ENCODE data around the gene HDHD2. TPM values are rescaled to one million over a fixed set of nuclear protein-coding genes. Genes with fewer than 3 reads are reported as not detected.
"Not testable (repeated sequence)": the region's sequence is repeated elsewhere in the genome, so short reads cannot be mapped to it uniquely, and the experiment has no call there.

Gene HDHD2
- 16.8 TPM for total RNA-seq
- polyA plus RNA-seq (ENCODE audit: insufficient read depth in 1 of 8, insufficient read length in 8 of 8, low replicate concordance in 1 of 8) = 10 to 100 TPM; 15.3 to 24.5 (median 20.6) TPM
- long read RNA-seq, donor 1, transcript HDHD2-206 (1 exons, 3,229 nt) = major isoform, 5 of 6 reads
- long read RNA-seq, donor 1, partial matches to known transcripts = 0 of 6 reads
- long read RNA-seq, donor 1, other reads (novel, unspliced or antisense) = 0 of 6 reads
- long read RNA-seq, donor 2 = 0 reads
- long read RNA-seq, donor 3, partial matches to known transcripts = 0 of 1 reads
- long read RNA-seq, donor 3, other reads (novel, unspliced or antisense) = 0 of 1 reads
- long read RNA-seq, donor 4, transcript HDHD2-201 (7 exons, 2,212 nt) = major isoform, 5 of 7 reads
- long read RNA-seq, donor 4, partial matches to known transcripts = 0 of 7 reads
- long read RNA-seq, donor 4, other reads (novel, unspliced or antisense) = 0 of 7 reads
- long read RNA-seq, donor 5, transcript HDHD2-201 (7 exons, 2,212 nt) = major isoform, 14 of 22 reads
- long read RNA-seq, donor 5, transcript HDHD2-206 (1 exons, 3,229 nt) = minor isoform, 6 of 22 reads
- long read RNA-seq, donor 5, partial matches to known transcripts = 0 of 22 reads
- long read RNA-seq, donor 5, other reads (novel, unspliced or antisense) = 0 of 22 reads
- long read RNA-seq, donor 6, transcript HDHD2-201 (7 exons, 2,212 nt) = major isoform, 8 of 11 reads
- long read RNA-seq, donor 6, partial matches to known transcripts = 0 of 11 reads
- long read RNA-seq, donor 6, other reads (novel, unspliced or antisense) = 0 of 11 reads
- long read RNA-seq, donor 7, transcript HDHD2-201 (7 exons, 2,212 nt) = major isoform, 6 of 14 reads
- long read RNA-seq, donor 7, partial matches to known transcripts = 0 of 14 reads
- long read RNA-seq, donor 7, other reads (novel, unspliced or antisense) = 0 of 14 reads
- long read RNA-seq, donor 8, partial matches to known transcripts = 0 of 5 reads
- long read RNA-seq, donor 8, other reads (novel, unspliced or antisense) = 0 of 5 reads
- long read RNA-seq, donor 9, transcript HDHD2-201 (7 exons, 2,212 nt) = major isoform, 8 of 11 reads
- long read RNA-seq, donor 9, partial matches to known transcripts = 0 of 11 reads
- long read RNA-seq, donor 9, other reads (novel, unspliced or antisense) = 0 of 11 reads
- long read RNA-seq, donor 10, transcript HDHD2-201 (7 exons, 2,212 nt) = major isoform, 6 of 10 reads
- long read RNA-seq, donor 10, partial matches to known transcripts = 0 of 10 reads
- long read RNA-seq, donor 10, other reads (novel, unspliced or antisense) = 0 of 10 reads
- long read RNA-seq, donor 11, transcript HDHD2-201 (7 exons, 2,212 nt) = major isoform, 8 of 8 reads
- long read RNA-seq, donor 11, partial matches to known transcripts = 0 of 8 reads
- long read RNA-seq, donor 11, other reads (novel, unspliced or antisense) = 0 of 8 reads

- Histone ChIP-seq H3K27ac (ENCODE audit: low read length) (peak within 1 kb of the TSS; percentile 91), H3K4me1 (ENCODE audit: control insufficient read depth, insufficient read depth, low read length) (peaks cover 10% of the 10 kb centered on the region), H3K36me3 (ENCODE audit: control insufficient read depth, insufficient read depth, low read length) (peaks cover 5% of the 10 kb centered on the region), H3K27me3 (ENCODE audit: control insufficient read depth, insufficient read depth, low read length) (no peaks in the 10 kb centered on the region), H3K9me3 (replicated peaks; ENCODE audit: control insufficient read depth, low read depth, low read length) (no peaks in the 10 kb centered on the region), H3K4me3 (ENCODE audit: low read length) (peak within 1 kb of the TSS; percentile 85)
- under 1% methylated on average over 68 of the region's 70 CpGs for WGBS (ENCODE audit: insufficient coverage)
- DNase-seq = peak; percentile 95
These were observed at the start of gene HDHD2 for GRCh38 chr18:47150029-47150823. Gene HDHD2 (minus strand): TSS chr18:47150500. CDS start chr18:47136439, 14,061 bp downstream.

GRCh38 chr18:47195961-47196360 lies 45.7 kb upstream of the HDHD2 start:
- not testable (repeated sequence) for H3K4me1 ChIP-seq (ENCODE audit: control insufficient read depth, insufficient read depth, low read length); DNase-seq; H3K27me3 ChIP-seq (ENCODE audit: control insufficient read depth, insufficient read depth, low read length); H3K9me3 ChIP-seq (replicated peaks; ENCODE audit: control insufficient read depth, low read depth, low read length); H3K36me3 ChIP-seq (ENCODE audit: control insufficient read depth, insufficient read depth, low read length); H3K27ac ChIP-seq (ENCODE audit: low read length); H3K4me3 ChIP-seq (ENCODE audit: low read length)
- WGBS (ENCODE audit: insufficient coverage) = no CpG with 5 or more reads among the region's 3 CpGs

- H3K4me3 ChIP-seq (ENCODE audit: low read length) = no peak overlapping the region
- H3K36me3 ChIP-seq (ENCODE audit: control insufficient read depth, insufficient read depth, low read length) = no peaks in the 10 kb centered on the region
- H3K27ac ChIP-seq (ENCODE audit: low read length) = no peak overlapping the region
- no peak for DNase-seq
- no peaks in the 10 kb centered on the region for H3K9me3 ChIP-seq (replicated peaks; ENCODE audit: control insufficient read depth, low read depth, low read length)
- peaks cover 2% of the 10 kb centered on the region for H3K27me3 ChIP-seq (ENCODE audit: control insufficient read depth, insufficient read depth, low read length)
- 86% methylated on average over 1 of the region's 2 CpGs for WGBS (ENCODE audit: insufficient coverage)
- H3K4me1 ChIP-seq (ENCODE audit: control insufficient read depth, insufficient read depth, low read length) = no peaks in the 10 kb centered on the region
These were observed 41.7 kb upstream of the HDHD2 start for GRCh38 chr18:47191961-47192360.

GRCh38 chr18:47187721-47188120 lies 37.4 kb upstream of the HDHD2 start:
- peaks cover 4% of the 10 kb centered on the region for H3K27me3 ChIP-seq (ENCODE audit: control insufficient read depth, insufficient read depth, low read length)
- peaks cover 6% of the 10 kb centered on the region for H3K9me3 ChIP-seq (replicated peaks; ENCODE audit: control insufficient read depth, low read depth, low read length)
- H3K4me1 ChIP-seq (ENCODE audit: control insufficient read depth, insufficient read depth, low read length) = no peaks in the 10 kb centered on the region
- no peak overlapping the region for H3K4me3 ChIP-seq (ENCODE audit: low read length)
- WGBS (ENCODE audit: insufficient coverage) = no CpG with 5 or more reads among the region's 7 CpGs
- H3K36me3 ChIP-seq (ENCODE audit: control insufficient read depth, insufficient read depth, low read length) = no peaks in the 10 kb centered on the region
- H3K27ac ChIP-seq (ENCODE audit: low read length) = no peak overlapping the region
- no peak for DNase-seq

GRCh38 chr18:47184419-47185050 lies 34.2 kb upstream of the HDHD2 start:
- Histone ChIP-seq H3K9me3 (replicated peaks; ENCODE audit: control insufficient read depth, low read depth, low read length) (peaks cover 6% of the 10 kb centered on the region), H3K4me3 (ENCODE audit: low read length) (no peak overlapping the region), H3K27ac (ENCODE audit: low read length) (no peak overlapping the region), H3K27me3 (ENCODE audit: control insufficient read depth, insufficient read depth, low read length) (peaks cover 6% of the 10 kb centered on the region), H3K36me3 (ENCODE audit: control insufficient read depth, insufficient read depth, low read length) (no peaks in the 10 kb centered on the region), H3K4me1 (ENCODE audit: control insufficient read depth, insufficient read depth, low read length) (no peaks in the 10 kb centered on the region)
- WGBS (ENCODE audit: insufficient coverage) = 80% methylated on average over 4 of the region's 5 CpGs
- peak; percentile 7 for DNase-seq

- not testable (repeated sequence) for H3K36me3 ChIP-seq (ENCODE audit: control insufficient read depth, insufficient read depth, low read length); DNase-seq; H3K4me1 ChIP-seq (ENCODE audit: control insufficient read depth, insufficient read depth, low read length); H3K27me3 ChIP-seq (ENCODE audit: control insufficient read depth, insufficient read depth, low read length); H3K9me3 ChIP-seq (replicated peaks; ENCODE audit: control insufficient read depth, low read depth, low read length); H3K27ac ChIP-seq (ENCODE audit: low read length); H3K4me3 ChIP-seq (ENCODE audit: low read length)
- 84% methylated on average over 5 of the region's 5 CpGs for WGBS (ENCODE audit: insufficient coverage)
These were observed 31.9 kb upstream of the HDHD2 start for GRCh38 chr18:47182156-47182555.

GRCh38 chr18:47180765-47181164 lies 30.5 kb upstream of the HDHD2 start:
- Histone ChIP-seq H3K27me3 (ENCODE audit: control insufficient read depth, insufficient read depth, low read length) (peaks cover 4% of the 10 kb centered on the region), H3K9me3 (replicated peaks; ENCODE audit: control insufficient read depth, low read depth, low read length) (peaks cover 6% of the 10 kb centered on the region), H3K4me3 (ENCODE audit: low read length) (no peak overlapping the region), H3K4me1 (ENCODE audit: control insufficient read depth, insufficient read depth, low read length) (no peaks in the 10 kb centered on the region), H3K36me3 (ENCODE audit: control insufficient read depth, insufficient read depth, low read length) (no peaks in the 10 kb centered on the region), H3K27ac (ENCODE audit: low read length) (no peak overlapping the region)
- DNase-seq = no peak
- no CpG with 5 or more reads among the region's 3 CpGs for WGBS (ENCODE audit: insufficient coverage)

GRCh38 chr18:47179520-47179919 lies 29.2 kb upstream of the HDHD2 start:
- no peak overlapping the region for H3K27ac ChIP-seq (ENCODE audit: low read length)
- WGBS (ENCODE audit: insufficient coverage) = 27% methylated on average over 4 of the region's 4 CpGs
- H3K4me1 ChIP-seq (ENCODE audit: control insufficient read depth, insufficient read depth, low read length) = peaks cover 6% of the 10 kb centered on the region
- H3K36me3 ChIP-seq (ENCODE audit: control insufficient read depth, insufficient read depth, low read length) = no peaks in the 10 kb centered on the region
- no peak overlapping the region for H3K4me3 ChIP-seq (ENCODE audit: low read length)
- peaks cover 2% of the 10 kb centered on the region for H3K9me3 ChIP-seq (replicated peaks; ENCODE audit: control insufficient read depth, low read depth, low read length)
- DNase-seq = peak; percentile 86
- peaks cover 3% of the 10 kb centered on the region for H3K27me3 ChIP-seq (ENCODE audit: control insufficient read depth, insufficient read depth, low read length)
